Breast epithelium (tissue), 3 donors: Measurements from ENCODE around the gene VPS52.

Experiments
- CTCF ChIP-seq, 3 donors: fragments of 450-650 bp; IDR thresholded peaks; one replicate each; pipeline ENCODE4 v1.5.1; 2016 to 2017; ENCODE audit warnings: antibody characterized with exemption in 3 of 3, mild to moderate bottlenecking in 3 of 3, moderate library complexity in 3 of 3
- POLR2A ChIP-seq: fragments of 450-650 bp; IDR thresholded peaks from one replicate; pipeline ENCODE4 v1.6.1; 2016; ENCODE audit warnings: antibody characterized with exemption, mild to moderate bottlenecking, moderate library complexity
- POLR2AphosphoS5 ChIP-seq, 3 donors: sonication (generic); formaldehyde crosslinking; IDR thresholded peaks; one replicate each; pipeline ENCODE4 v1.6.1; 2017; ENCODE audit warnings: antibody characterized with exemption in 3 of 3

GRCh38 chr6:33295621-33296369 is 24.1 kb upstream of the VPS52 start:
- TF ChIP-seq CTCF (IDR thresholded peaks at IDR 0.05) (no peak), POLR2AphosphoS5 (IDR thresholded peaks at IDR 0.05) (no peak), POLR2A (no peak)
